GM12873 (cell line): ENCODE measurements around the gene MAN2C1.

Experiments
- TF ChIP-seq, protein P1 (sequence below): IDR thresholded peaks from 2 replicates; pipeline ENCODE4 v1.5.1; 2012; ENCODE audit warnings: low read depth, mild to moderate bottlenecking, moderate library complexity, low read length, control low read depth; ENCODE audit not compliant: insufficient read depth; ENCODE audit errors: missing control alignments

The MAN2C1 gene

DNA sequence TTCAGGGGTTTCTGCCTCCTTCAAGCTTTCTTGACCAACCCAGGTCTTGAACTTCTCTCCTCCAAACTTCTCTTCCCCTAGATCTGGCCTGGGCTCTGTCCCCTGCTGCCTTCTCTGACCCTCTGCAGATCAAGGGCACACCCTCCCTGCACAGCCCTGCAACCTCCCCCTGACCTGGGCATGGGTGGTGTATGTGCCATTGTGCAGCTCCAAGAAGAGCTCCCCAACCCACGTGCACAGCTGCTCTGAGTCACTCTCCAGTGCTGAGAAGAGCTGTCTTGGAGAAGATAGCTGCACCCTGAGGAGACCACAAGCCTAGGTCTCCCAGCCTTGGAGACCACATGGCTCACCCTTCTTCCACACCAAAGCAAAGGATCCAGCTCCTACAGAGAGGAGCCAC, 8.0 kb downstream of the MAN2C1 start:
- TF ChIP-seq, protein P1, sequence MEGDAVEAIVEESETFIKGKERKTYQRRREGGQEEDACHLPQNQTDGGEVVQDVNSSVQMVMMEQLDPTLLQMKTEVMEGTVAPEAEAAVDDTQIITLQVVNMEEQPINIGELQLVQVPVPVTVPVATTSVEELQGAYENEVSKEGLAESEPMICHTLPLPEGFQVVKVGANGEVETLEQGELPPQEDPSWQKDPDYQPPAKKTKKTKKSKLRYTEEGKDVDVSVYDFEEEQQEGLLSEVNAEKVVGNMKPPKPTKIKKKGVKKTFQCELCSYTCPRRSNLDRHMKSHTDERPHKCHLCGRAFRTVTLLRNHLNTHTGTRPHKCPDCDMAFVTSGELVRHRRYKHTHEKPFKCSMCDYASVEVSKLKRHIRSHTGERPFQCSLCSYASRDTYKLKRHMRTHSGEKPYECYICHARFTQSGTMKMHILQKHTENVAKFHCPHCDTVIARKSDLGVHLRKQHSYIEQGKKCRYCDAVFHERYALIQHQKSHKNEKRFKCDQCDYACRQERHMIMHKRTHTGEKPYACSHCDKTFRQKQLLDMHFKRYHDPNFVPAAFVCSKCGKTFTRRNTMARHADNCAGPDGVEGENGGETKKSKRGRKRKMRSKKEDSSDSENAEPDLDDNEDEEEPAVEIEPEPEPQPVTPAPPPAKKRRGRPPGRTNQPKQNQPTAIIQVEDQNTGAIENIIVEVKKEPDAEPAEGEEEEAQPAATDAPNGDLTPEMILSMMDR: no peak

DNA sequence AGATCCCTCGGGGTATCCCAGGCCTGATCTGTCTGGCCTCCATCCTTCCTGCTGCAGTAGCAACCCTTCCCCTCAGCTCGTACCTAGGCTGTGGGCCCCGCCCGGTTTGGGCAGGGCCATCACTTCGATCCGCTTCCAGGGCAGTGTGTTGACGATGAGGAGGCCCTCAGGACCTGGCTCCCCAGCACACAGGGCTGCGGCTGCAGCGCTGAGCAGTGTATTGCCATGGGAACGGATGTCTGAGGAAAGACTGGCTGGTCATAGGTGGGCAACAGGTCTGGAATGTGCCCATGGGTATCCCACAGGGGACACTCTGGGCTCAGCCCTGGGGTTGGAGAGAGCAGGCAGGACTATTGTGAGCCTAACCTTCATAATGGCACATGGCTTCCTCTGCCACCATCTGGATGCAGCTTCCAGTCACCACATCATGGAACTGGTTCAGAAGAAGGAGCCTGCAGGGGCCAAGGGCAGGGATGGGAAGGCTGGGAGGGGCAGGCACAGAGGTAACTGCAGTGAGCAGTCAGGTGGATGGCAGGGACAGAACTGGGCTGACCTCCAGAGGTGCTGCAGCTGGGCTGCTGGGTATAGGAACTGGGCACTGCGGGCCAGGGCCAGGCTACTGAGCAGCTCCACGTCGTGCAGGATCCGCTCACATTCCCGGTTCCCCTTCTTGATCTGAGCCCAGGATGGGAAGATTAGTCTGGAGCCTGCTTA, 8.7 kb downstream of the MAN2C1 start:
- TF ChIP-seq, protein P1: no peak

DNA sequence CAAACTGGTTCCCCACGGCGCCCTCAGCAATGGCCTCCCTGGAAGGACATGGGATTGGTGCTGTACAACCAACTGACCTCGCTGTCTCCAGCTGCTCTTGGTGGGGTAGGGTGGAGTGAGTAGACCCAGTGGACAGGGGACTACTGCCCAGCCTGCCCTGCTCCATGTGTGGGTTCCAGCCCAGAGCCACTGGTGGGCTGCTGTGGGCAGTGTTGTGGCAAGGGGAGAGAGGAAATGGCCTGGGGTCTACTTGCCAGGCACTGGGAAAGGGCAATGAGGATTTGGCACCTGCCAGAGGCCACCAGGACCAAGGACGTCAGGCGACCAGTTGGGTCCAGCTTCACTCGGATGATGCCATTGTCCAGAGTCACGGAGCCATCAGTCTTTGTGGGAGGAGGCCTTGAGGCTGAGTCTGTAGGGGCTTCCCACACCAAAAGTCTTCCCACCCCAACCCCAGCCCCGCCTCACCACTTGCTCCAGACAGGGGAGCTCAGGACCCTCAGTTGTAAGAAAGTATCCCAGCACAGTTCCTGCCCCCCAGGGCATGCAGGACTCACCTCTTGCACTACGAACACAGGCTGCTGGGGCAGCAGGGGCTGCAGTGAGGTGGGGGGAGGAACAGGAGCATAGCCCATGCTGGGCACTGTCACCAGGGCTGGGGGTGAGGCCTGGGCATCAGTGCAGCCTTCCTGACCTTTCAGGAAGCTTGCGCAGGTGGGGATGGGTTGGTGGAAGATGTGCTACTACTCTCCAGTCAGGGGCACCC, 9.5 kb downstream of the MAN2C1 start:
- TF ChIP-seq, protein P1: no peak

DNA sequence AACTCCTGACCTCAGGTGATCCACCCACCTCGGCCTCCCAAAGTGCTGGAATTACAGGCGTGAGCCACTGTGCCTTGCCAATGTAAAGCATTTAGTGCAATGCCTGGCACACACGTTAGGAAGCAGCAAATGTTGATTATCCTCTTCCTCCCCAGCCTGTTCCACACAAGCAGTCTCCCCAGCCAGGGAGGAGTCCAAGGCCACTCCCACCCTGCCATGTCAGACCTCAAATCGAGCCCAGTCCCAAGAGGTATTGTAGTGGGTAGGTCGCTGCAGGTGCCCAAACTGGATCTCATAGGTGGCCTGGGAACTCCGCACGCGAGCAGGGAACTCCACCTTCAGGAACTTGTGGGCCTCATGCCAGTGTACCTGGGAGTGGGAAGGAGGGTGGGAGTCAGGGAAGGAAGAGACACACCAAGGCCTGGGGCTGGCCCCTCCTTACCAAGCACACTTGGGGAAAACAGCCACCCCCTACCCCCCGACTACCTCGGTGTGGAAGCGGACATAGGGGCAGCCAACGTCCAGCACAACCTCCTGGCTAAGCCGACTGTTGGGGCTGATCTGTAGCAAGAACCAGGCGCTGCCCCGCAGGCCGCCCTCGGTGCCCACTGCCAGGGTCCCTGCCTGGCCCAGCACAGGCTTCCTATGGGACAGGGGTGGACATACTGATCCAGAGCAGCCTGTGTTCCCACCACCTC, 10.3 kb downstream of the MAN2C1 start:
- TF ChIP-seq, protein P1: no peak

DNA sequence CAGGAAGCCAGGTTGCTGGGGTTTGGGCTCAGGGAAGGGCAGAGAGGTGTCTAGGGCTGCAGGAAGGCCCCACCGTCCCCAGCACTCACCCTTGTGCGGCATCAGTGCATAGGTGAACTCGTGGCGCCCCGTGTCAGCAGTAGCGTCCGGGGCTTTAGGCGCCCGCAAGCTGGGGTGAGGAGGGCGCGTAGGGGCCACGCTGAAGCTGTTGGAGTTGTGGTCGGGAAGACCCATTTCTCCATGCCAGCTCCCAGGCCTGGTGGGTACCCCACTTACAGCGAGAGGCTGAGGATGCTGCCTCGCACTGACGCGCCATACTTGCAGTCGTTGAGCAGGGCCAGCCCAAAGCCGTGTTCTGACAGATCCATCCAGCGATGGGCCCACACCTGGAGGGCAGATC, 11.9 kb downstream of the MAN2C1 start:
- TF ChIP-seq, protein P1: no peak

DNA sequence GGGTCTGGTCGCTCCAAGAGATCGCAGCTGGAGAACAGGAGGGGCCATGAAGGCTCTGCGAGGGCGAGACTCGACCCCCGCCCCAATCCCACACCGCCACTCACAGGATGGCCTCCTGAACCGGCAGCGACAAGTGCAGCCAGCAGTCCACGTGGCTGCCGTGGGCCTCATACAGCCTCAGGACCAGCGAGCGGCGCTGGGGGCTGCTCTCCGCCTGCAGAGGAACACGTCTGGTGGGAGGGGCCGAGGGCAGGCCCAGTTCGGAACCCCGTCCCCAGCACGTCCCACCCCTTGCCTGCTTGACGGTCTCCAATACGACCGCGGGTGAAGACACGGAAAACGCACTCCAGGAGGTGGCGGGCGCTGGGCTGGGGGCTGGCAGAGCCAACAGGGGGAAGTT, 12.4 kb downstream of the MAN2C1 start:
- TF ChIP-seq, protein P1: no peak

DNA sequence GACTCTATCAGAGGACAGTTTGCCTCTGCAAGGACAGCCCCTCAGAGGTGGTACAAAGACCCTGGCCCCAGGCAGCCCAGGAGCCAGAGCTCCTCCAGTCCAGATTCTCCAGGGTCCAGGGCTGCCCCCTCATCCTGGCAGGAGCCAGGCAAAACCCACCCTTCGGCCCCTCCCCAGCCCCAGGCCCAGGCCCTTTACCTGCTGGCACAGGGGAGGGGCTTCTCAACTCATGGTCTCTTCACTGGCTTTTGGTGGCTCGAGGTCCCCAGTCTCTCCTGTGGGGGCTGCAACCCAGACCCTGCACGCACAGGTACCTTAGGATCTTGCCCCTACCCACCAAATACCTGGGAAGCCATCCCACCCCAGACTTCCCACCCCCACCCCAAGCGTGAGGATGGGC, 13.0 kb downstream of the MAN2C1 start:
- TF ChIP-seq, protein P1: no peak
